Smooth muscle cell (in vitro differentiated cells): ENCODE results near the gene STON2. TPM values are rescaled to one million over a fixed set of nuclear protein-coding genes. Genes with fewer than 3 reads are reported as not detected.

ENCODE experiments used
- DNase-seq: peaks from one replicate; lab custom pipeline; 2025; ENCODE audit not compliant: unreplicated experiment; lab: John Stamatoyannopoulos, UW
- H2AFZ ChIP-seq: fragments of 200-600 bp; sonication (generic); 2 replicates; pipeline ENCODE4 v1.6.0; 2016; ENCODE audit warnings: antibody characterized with exemption, low read depth, mild to moderate bottlenecking
- H3F3A ChIP-seq: fragments of 200-600 bp; sonication (generic); 2 replicates; pipeline ENCODE4 v1.6.0; 2017; ENCODE audit warnings: antibody characterized with exemption, low read depth
- H3K27ac ChIP-seq: fragments of 200-600 bp; sonication (generic); 2 replicates; pipeline ENCODE4 v1.5.1; 2016; ENCODE audit warnings: low read depth, mild to moderate bottlenecking
- H3K27me3 ChIP-seq: fragments of 200-600 bp; sonication (generic); 2 replicates; pipeline ENCODE4 v1.6.1; 2016; ENCODE audit warnings: low read depth, mild to moderate bottlenecking
- H3K36me3 ChIP-seq: fragments of 200-600 bp; sonication (generic); 2 replicates; pipeline ENCODE4 v1.5.1; 2016; ENCODE audit warnings: low read depth
- H3K4me1 ChIP-seq: fragments of 200-600 bp; sonication (generic); 2 replicates; pipeline ENCODE4 v1.5.1; 2016; ENCODE audit warnings: low read depth
- H3K4me2 ChIP-seq: fragments of 200-600 bp; sonication (generic); 2 replicates; pipeline ENCODE4 v1.6.0; 2016; ENCODE audit warnings: mild to moderate bottlenecking
- H3K4me3 ChIP-seq: fragments of 200-600 bp; sonication (generic); 2 replicates; pipeline ENCODE4 v1.5.1; 2016; ENCODE audit warnings: mild to moderate bottlenecking
- H3K79me2 ChIP-seq: fragments of 200-600 bp; sonication (generic); 2 replicates; pipeline ENCODE4 v1.6.0; 2016; ENCODE audit warnings: low read depth, mild to moderate bottlenecking
- H3K9ac ChIP-seq: fragments of 200-600 bp; sonication (generic); 2 replicates; pipeline ENCODE4 v1.6.0; 2016; ENCODE audit warnings: low read depth
- H3K9me3 ChIP-seq: fragments of 200-600 bp; sonication (generic); replicated peaks from 2 replicates; pipeline ENCODE4 v1.5.1; 2016; ENCODE audit warnings: low read depth
- H4K20me1 ChIP-seq: fragments of 200-600 bp; sonication (generic); 2 replicates; pipeline ENCODE4 v1.6.0; 2016; ENCODE audit warnings: low read depth
- WGBS: methylation state at CpG from one replicate; pipeline ENCODE4 v1.1.7; 2016; ENCODE audit warnings: low lambda C conversion rate; 5-methylcytosine and 5-hydroxymethylcytosine counted together
- polyA plus RNA-seq: library from polyadenylated mRNA; unstranded; fragments of >200 nt; fragmentation: Nextera tagmentation; extraction: Ambion mirVana; gene quantifications from 2 replicates; pipeline ENCODE4 v1.2.1, GENCODE V29; 2016
- total RNA-seq: library from RNA; depleted of rRNA; stranded (reverse); fragments of >200 nt; gene quantifications from 2 replicates; pipeline ENCODE4 v1.2.3, GENCODE V29; 2014
- TF ChIP-seq, protein P1 (sequence below): fragments of 200-600 bp; sonication (generic); IDR thresholded peaks from 2 replicates; pipeline ENCODE4 v1.5.1; 2017; ENCODE audit warnings: borderline replicate concordance, mild to moderate bottlenecking, antibody characterized with exemption; ENCODE audit not compliant: insufficient read depth, poor library complexity, severe bottlenecking

The STON2 gene
- total and polyA plus RNA-seq, 2 experiments from 2014 or later, result 1.7 to 43.6 TPM

DNA sequence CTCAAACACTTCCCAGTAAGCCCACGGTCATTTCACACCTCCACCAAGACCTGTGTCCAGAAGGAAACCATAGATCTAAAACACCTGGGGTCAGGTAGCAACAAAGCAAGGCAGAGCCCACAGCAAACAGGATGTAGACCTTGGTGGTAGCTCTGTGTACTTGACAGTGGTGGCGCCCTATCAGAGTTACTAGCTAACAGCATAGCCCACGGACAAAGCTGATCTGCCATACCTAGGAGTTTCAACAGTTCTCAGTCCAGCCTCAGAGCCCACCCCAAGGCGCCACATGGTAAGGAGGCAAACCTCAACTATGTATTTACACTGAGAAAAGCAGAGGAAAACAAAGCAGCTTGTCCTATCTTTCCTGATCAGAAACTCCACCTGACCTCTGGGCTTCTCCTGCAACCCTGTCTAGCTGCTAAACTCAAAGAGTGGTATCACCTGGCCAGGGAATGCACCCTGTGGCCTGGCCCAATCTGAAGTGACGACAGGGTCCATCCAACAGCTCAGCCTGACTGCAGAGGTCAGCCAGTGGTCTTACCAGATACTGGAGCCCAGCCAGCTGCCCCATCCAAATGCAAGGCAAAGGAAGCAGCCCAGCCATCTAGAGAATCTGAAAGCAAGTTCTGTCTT, 46.3 kb downstream of the STON2 start:
- Histone ChIP-seq H3F3A (no peaks in the 10 kb centered on the region), H3K27me3 (no peaks in the 10 kb centered on the region), H3K27ac (no peak overlapping the region), H4K20me1 (no peaks in the 10 kb centered on the region), H3K9me3 (no peaks in the 10 kb centered on the region), H3K79me2 (no peaks in the 10 kb centered on the region), H3K4me1 (no peaks in the 10 kb centered on the region), H3K9ac (no peak overlapping the region), H3K36me3 (no peaks in the 10 kb centered on the region), H3K4me2 (no peak overlapping the region), H3K4me3 (no peak overlapping the region), H2AFZ (no peak overlapping the region)
- no peak for DNase-seq
- TF ChIP-seq, protein P1, sequence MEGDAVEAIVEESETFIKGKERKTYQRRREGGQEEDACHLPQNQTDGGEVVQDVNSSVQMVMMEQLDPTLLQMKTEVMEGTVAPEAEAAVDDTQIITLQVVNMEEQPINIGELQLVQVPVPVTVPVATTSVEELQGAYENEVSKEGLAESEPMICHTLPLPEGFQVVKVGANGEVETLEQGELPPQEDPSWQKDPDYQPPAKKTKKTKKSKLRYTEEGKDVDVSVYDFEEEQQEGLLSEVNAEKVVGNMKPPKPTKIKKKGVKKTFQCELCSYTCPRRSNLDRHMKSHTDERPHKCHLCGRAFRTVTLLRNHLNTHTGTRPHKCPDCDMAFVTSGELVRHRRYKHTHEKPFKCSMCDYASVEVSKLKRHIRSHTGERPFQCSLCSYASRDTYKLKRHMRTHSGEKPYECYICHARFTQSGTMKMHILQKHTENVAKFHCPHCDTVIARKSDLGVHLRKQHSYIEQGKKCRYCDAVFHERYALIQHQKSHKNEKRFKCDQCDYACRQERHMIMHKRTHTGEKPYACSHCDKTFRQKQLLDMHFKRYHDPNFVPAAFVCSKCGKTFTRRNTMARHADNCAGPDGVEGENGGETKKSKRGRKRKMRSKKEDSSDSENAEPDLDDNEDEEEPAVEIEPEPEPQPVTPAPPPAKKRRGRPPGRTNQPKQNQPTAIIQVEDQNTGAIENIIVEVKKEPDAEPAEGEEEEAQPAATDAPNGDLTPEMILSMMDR, result no peak
- WGBS, result 73% methylated on average over 5 of the region's 5 CpGs

DNA sequence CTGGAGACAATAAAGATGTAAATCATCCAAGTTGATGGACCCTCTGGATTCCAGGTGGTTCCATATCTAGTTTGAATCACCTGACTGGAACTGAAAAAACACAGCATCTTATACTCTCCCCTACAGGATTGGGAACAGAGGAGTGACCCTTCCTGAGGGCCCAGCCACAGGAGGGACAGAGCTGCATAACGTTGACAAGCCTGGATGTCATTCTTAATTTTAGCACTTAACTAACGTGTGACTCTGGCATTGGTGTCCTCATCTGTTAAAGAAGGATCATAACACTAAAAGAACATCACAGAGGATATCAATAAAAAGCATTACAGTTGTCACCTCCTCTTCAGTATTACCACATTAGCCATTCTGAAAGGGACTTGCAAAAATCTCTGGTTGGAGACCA, 47.7 kb downstream of the STON2 start:
- H4K20me1 ChIP-seq, result no peaks in the 10 kb centered on the region
- no peak for DNase-seq

DNA sequence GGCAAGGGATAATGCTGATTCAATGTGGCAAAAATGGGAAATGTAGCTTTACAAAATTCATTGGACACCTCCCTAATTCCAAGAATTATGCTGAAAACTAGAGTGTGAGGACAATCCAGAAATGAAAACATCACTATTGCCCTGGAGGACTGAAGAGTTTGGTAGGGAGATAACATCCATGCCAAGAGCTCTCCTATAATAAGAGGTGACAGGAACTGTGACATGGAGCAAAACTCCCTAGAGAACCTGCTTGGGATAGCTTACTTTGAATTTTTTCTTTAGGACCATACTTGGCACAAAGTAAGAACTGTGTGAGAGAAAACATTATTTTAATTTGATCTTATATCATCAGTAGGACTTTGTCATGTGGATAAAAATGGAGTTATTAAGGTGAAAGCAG, 48.9 kb downstream of the STON2 start:
- Histone ChIP-seq H3K9ac (no peak overlapping the region), H3K4me2 (no peak overlapping the region), H3F3A (no peaks in the 10 kb centered on the region), H3K4me3 (no peak overlapping the region), H3K27ac (no peak overlapping the region), H3K79me2 (no peaks in the 10 kb centered on the region), H3K4me1 (no peaks in the 10 kb centered on the region), H3K36me3 (no peaks in the 10 kb centered on the region), H3K9me3 (no peaks in the 10 kb centered on the region), H2AFZ (no peak overlapping the region), H3K27me3 (no peaks in the 10 kb centered on the region), H4K20me1 (no peaks in the 10 kb centered on the region)
- TF ChIP-seq, protein P1, result no peak
- DNase-seq, result no peak

More for the DNA sequence above, 47.7 kb downstream of the STON2 start:
- Histone ChIP-seq H3F3A (no peaks in the 10 kb centered on the region), H3K4me2 (no peak overlapping the region), H3K27me3 (no peaks in the 10 kb centered on the region), H3K79me2 (no peaks in the 10 kb centered on the region), H3K27ac (no peak overlapping the region), H3K9me3 (no peaks in the 10 kb centered on the region), H3K36me3 (no peaks in the 10 kb centered on the region), H3K4me3 (no peak overlapping the region), H3K9ac (no peak overlapping the region), H2AFZ (no peak overlapping the region), H3K4me1 (no peaks in the 10 kb centered on the region)
- WGBS, result 67% methylated on average over 2 of the region's 2 CpGs
- TF ChIP-seq, protein P1, result no peak
